ENCODE data around the gene CMYA5. TPM values are rescaled to one million over a fixed set of nuclear protein-coding genes. Genes with fewer than 3 reads are reported as not detected.

Gene CMYA5
- total RNA-seq, 1 donor from 2014 or later: 0.60 TPM

- peaks cover 3% of the 10 kb centered on the region for H3K27me3 Mint-ChIP-seq (ENCODE audit: low read depth)
- H3K4me3 Mint-ChIP-seq (ENCODE audit: unreplicated experiment): no peak overlapping the region
- no peaks in the 10 kb centered on the region for H3K36me3 Mint-ChIP-seq (ENCODE audit: low read depth)
- H3K27ac Mint-ChIP-seq (ENCODE audit: unreplicated experiment): no peak overlapping the region
- TF ChIP-seq CTCF (IDR thresholded peaks at IDR 0.05): no peak
- no peaks in the 10 kb centered on the region for H3K4me1 Mint-ChIP-seq (ENCODE audit: low read depth)
- no peaks in the 10 kb centered on the region for H3K9me3 Mint-ChIP-seq (ENCODE audit: low read depth)
- DNase-seq (ENCODE audit: low spot score): no peak
These were observed 145.4 kb downstream of the CMYA5 start for GRCh38 chr5:79834754-79835714.

GRCh38 chr5:79837761-79838551, 148.3 kb downstream of the CMYA5 start:
- no peak overlapping the region for H3K4me3 Mint-ChIP-seq (ENCODE audit: unreplicated experiment)
- no peak for TF ChIP-seq CTCF (IDR thresholded peaks at IDR 0.05)
- H3K27ac Mint-ChIP-seq (ENCODE audit: unreplicated experiment): no peak overlapping the region
- no peaks in the 10 kb centered on the region for H3K9me3 Mint-ChIP-seq (ENCODE audit: low read depth)
- H3K4me1 Mint-ChIP-seq (ENCODE audit: low read depth): no peaks in the 10 kb centered on the region
- no peaks in the 10 kb centered on the region for H3K36me3 Mint-ChIP-seq (ENCODE audit: low read depth)
- peaks cover 12% of the 10 kb centered on the region for H3K27me3 Mint-ChIP-seq (ENCODE audit: low read depth)
- DNase-seq (ENCODE audit: low spot score): no peak

GRCh38 chr5:79840084-79840990, 150.7 kb downstream of the CMYA5 start:
- DNase-seq (ENCODE audit: low spot score): no peak
- TF ChIP-seq CTCF (IDR thresholded peaks at IDR 0.05): no peak
- H3K4me1 Mint-ChIP-seq (ENCODE audit: low read depth): peaks cover 5% of the 10 kb centered on the region
- H3K4me3 Mint-ChIP-seq (ENCODE audit: unreplicated experiment): no peak overlapping the region
- H3K27ac Mint-ChIP-seq (ENCODE audit: unreplicated experiment): no peak overlapping the region
- no peaks in the 10 kb centered on the region for H3K9me3 Mint-ChIP-seq (ENCODE audit: low read depth)
- H3K27me3 Mint-ChIP-seq (ENCODE audit: low read depth): peaks cover 12% of the 10 kb centered on the region
- H3K36me3 Mint-ChIP-seq (ENCODE audit: low read depth): no peaks in the 10 kb centered on the region

- TF ChIP-seq CTCF (IDR thresholded peaks at IDR 0.05): no peak
- Mint-ChIP-seq H3K9me3 (ENCODE audit: low read depth) (no peaks in the 10 kb centered on the region), H3K27me3 (ENCODE audit: low read depth) (peaks cover 12% of the 10 kb centered on the region), H3K36me3 (ENCODE audit: low read depth) (no peaks in the 10 kb centered on the region), H3K4me3 (ENCODE audit: unreplicated experiment) (no peak overlapping the region), H3K27ac (ENCODE audit: unreplicated experiment) (no peak overlapping the region), H3K4me1 (ENCODE audit: low read depth) (peaks cover 14% of the 10 kb centered on the region)
- DNase-seq (ENCODE audit: low spot score): no peak
These were observed 151.5 kb downstream of the CMYA5 start for GRCh38 chr5:79841172-79841571.

Measured in chondrocyte (in vitro differentiated cells).